ENCODE measurements around the gene PCDHA1. TPM values are rescaled to one million over a fixed set of nuclear protein-coding genes. Genes with fewer than 3 reads are reported as not detected.
A peak's percentile ranks its signal among the peaks of the same experiment; 100 is the strongest.

Gene PCDHA1
- total and polyA plus RNA-seq, 9 of the 15 experiments (the other 6 are each of a cell fraction or from before 2014, with no cell fraction given) = not detected

GRCh38 chr5:141040771-141041426, 255.0 kb downstream of the PCDHA1 start (continued):
- TF ChIP-seq TEAD1 (CRISPR knock-in tag; IDR thresholded peaks at IDR 0.05) = no peak
- no peak for TF ChIP-seq IRF1 (CRISPR knock-in tag; IDR thresholded peaks at IDR 0.05; ENCODE audit: borderline replicate concordance)
- no peak for TF ChIP-seq ZNF41 (CRISPR knock-in tag; conservative IDR thresholded peaks at IDR 0.05)
- no peak for TF ChIP-seq HCFC1 (IDR thresholded peaks at IDR 0.05; ENCODE audit: low read depth, low read length)
- no peak for TF ChIP-seq NFE2L1 (tag; IDR thresholded peaks at IDR 0.05; ENCODE audit: borderline replicate concordance, low read depth)
- peak in 1 of 2 experiments; percentile 92 for TF ChIP-seq AFF1 (IDR thresholded peaks at IDR 0.05; ENCODE audit: low read depth in 1 of 2, partially characterized antibody in 2 of 2)
- TF ChIP-seq ZNF277 (CRISPR knock-in tag; IDR thresholded peaks at IDR 0.05; ENCODE audit: borderline replicate concordance) = no peak
- TF ChIP-seq, protein P1, sequence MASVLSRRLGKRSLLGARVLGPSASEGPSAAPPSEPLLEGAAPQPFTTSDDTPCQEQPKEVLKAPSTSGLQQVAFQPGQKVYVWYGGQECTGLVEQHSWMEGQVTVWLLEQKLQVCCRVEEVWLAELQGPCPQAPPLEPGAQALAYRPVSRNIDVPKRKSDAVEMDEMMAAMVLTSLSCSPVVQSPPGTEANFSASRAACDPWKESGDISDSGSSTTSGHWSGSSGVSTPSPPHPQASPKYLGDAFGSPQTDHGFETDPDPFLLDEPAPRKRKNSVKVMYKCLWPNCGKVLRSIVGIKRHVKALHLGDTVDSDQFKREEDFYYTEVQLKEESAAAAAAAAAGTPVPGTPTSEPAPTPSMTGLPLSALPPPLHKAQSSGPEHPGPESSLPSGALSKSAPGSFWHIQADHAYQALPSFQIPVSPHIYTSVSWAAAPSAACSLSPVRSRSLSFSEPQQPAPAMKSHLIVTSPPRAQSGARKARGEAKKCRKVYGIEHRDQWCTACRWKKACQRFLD (CRISPR knock-in tag; IDR thresholded peaks at IDR 0.05) = no peak
- no peak for TF ChIP-seq SMAD3 (CRISPR knock-in tag; conservative IDR thresholded peaks at IDR 0.05)
- no peak for TF ChIP-seq PBX2 (CRISPR knock-in tag; IDR thresholded peaks at IDR 0.05; ENCODE audit: low read depth)
- no peak for TF ChIP-seq PBX2 (tag; conservative IDR thresholded peaks at IDR 0.05; ENCODE audit: low read depth)
- no peak for TF ChIP-seq NR0B1 (IDR thresholded peaks at IDR 0.05; ENCODE audit: partially characterized antibody)
- no peak for TF ChIP-seq FIP1L1 (IDR thresholded peaks at IDR 0.05; ENCODE audit: low read depth, low read length, poor library complexity, severe bottlenecking)
- peak; percentile 92 for TF ChIP-seq MIER1 (IDR thresholded peaks at IDR 0.05; ENCODE audit: low read depth)

Data from K562 (cell line).